AG09309 (cell line): ENCODE measurements around the gene SPON1.

ENCODE experiments used
- DNase-seq: peaks from one replicate; pipeline ENCODE4 v3.0.0-alpha.2; 2010; ENCODE audit warnings: low read depth
- H3K4me3 ChIP-seq: 2 replicates; pipeline ENCODE4 v1.5.1; 2011; ENCODE audit warnings: mild to moderate bottlenecking, low read depth, low read length, moderate library complexity; ENCODE audit not compliant: control insufficient read depth
- TF ChIP-seq, protein P1 (sequence below): IDR thresholded peaks from 2 replicates; pipeline ENCODE4 v1.5.1; 2011; ENCODE audit warnings: mild to moderate bottlenecking, low read depth, low read length, inconsistent platforms; ENCODE audit not compliant: insufficient read depth, control insufficient read depth; ENCODE audit errors: missing control alignments

SPON1 gene

DNA sequence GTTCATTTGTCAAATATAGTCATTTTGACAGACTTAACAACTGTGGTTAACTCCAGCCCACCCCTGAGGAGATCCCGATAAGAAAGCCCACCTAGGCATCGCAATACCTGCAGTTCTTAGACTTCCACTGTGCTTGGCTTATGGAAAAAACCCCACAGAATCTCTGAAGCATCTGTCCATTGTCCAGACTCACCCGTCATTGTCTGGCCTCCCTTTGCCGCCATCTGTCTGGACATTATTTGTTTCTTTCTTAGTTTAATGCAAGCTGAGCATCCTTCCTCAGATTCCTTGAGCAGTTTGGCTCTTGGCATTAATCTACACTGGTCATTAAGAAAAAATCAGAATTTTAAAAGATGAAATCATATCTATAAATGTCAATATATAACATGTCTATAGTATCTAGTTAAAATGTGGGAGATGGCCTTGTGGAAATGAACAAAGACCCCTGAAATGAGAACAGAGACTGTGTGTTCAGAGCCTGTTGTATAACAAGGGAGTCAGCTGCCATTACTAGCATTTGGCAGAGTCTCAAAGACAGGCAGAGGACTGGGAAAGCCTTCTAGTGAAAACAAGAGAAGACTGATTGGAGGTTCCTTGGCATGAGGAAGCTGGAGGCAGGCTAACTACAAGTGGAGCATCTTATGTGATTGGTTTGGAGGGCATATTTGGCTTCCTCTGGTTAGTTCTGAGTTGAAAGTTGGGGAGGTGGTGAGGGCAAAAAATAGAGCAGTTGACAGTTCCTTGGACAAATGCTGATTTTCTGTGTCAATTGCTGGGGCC lies 80.4 kb downstream of the SPON1 start:
- TF ChIP-seq, protein P1, sequence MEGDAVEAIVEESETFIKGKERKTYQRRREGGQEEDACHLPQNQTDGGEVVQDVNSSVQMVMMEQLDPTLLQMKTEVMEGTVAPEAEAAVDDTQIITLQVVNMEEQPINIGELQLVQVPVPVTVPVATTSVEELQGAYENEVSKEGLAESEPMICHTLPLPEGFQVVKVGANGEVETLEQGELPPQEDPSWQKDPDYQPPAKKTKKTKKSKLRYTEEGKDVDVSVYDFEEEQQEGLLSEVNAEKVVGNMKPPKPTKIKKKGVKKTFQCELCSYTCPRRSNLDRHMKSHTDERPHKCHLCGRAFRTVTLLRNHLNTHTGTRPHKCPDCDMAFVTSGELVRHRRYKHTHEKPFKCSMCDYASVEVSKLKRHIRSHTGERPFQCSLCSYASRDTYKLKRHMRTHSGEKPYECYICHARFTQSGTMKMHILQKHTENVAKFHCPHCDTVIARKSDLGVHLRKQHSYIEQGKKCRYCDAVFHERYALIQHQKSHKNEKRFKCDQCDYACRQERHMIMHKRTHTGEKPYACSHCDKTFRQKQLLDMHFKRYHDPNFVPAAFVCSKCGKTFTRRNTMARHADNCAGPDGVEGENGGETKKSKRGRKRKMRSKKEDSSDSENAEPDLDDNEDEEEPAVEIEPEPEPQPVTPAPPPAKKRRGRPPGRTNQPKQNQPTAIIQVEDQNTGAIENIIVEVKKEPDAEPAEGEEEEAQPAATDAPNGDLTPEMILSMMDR = no peak
- no peak overlapping the region for H3K4me3 ChIP-seq
- no peak for DNase-seq

DNA sequence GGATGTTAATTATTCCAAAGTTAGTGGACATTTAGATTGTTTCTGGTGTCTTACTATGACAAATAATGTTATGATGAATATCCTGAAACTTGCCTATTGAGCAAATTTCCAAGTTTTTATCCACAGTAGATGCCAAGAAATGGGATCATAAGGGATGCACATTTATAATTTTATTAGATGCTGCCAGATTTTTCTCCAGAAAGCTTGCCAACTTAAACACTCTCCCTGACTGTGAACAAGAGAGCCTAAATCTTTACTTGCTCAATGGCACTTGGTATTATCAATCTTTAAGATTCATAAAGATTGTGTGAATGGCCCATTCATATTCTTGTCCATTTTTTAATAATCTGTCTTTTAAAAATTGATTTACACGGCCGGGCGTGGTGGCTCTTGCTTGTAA lies 82.4 kb downstream of the SPON1 start:
- DNase-seq = no peak
- no peak overlapping the region for H3K4me3 ChIP-seq
- TF ChIP-seq, protein P1 = no peak

DNA sequence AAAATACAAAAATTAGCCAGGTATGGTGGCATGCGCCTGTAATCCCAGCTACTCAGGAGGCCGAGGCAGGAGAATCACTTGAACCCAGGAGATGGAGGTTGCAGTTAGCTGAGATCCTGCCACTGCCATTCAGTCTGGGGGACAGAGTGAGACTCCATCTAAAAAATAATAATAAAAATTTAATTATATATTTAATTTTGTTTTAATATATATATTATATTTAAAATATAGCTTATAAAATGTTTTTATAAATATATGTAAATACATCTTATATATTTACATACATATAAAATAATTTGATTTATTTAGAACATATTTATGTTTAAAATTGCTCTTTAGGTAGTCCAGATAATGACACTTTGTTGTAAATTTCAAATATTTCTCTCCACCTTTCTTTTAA lies 82.9 kb downstream of the SPON1 start:
- no peak for DNase-seq
- TF ChIP-seq, protein P1 = no peak
- no peak overlapping the region for H3K4me3 ChIP-seq

DNA sequence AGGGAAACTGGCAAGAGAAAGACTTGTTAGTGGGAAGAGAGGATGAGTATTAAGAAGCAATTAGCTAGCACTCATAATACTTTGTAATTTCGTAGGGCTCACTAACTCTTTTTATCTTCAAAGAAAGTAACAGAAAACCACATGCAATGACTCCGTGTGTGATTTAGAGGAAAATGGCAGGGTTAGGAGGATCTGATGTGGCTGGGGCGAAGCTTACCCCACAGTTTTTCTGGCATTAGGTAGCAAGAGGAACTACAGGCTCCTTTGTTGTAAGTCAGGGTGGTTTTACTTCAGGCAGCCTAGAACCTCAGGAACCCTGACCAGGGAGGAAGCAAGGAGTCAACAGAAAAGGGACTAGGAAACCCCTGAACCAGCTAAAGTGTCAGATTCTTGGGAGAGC lies 89.7 kb downstream of the SPON1 start:
- no peak for DNase-seq
- H3K4me3 ChIP-seq = no peak overlapping the region
- TF ChIP-seq, protein P1 = no peak

DNA sequence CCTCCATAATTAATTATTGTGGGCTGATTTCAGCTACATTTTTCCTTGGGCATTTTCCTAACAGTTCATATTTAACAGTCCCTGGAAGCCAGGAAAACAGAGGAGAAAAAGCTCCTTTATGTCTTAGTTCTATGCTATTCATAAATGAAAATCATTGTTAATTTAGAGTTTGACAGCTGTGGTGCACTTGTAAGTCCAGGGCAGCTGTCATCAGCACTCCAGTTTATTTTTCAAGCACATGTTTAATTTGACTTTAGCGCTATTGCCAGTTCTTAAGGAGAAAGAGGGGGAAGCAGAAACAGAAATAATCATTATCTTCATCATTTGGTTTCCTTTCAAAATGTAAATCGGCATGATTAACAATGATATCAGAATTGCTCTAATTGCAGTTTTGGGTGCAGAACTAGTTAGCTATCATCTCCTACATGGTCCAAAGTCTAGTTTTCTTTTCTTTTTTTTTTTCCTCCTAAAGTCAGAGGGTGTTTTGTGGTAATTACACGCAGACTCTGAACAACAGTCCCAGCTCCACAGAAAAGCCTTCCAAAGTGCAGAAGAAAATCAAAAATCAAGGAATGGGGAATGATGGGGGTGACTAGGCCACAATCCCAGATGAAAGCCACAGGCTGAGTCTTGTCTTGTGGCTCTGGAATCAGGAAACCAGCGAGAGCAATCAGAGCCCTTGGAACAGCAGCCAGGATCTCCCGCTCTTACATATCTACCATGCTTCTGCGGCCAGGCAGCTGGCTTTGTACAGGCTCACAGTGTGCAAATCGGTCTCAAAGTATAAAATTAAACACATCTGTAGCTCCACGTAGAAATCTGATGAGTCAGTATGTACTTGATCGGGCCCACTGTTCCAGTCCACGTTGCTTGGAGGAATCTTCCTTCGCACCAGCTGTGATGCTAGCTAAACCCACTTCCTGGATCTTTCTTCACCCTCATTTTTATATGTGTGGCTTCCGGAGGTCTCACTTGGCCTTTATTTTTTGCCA lies 91.9 kb downstream of the SPON1 start:
- H3K4me3 ChIP-seq = no peak overlapping the region
- peak; percentile 67 for DNase-seq
- TF ChIP-seq, protein P1 = no peak

DNA sequence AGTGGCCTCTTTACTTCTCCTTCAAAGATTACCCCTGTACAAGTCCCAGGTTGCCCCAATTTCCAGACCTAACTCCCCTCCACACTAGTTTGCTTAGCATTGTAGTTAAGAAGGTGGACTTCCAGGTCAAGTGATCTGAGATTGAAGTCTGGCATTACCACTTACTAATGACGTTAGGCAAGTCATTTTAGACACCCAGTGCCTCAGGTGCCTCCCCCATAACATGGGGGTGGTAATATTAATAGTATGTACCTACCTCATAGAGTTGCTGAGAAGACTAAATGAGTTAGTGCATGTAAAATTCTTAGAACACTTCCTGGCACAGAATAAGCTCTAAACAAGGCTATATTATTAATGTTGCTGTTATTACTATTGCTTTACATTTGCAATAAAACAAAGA lies 93.4 kb downstream of the SPON1 start:
- H3K4me3 ChIP-seq = no peak overlapping the region
- no peak for DNase-seq
- TF ChIP-seq, protein P1 = no peak
